ENCODE measurements around the gene GTF3C6.

Gene GTF3C6

GRCh38 chr6:110976575-110976974 is 18.1 kb downstream of the GTF3C6 start:
- TF ChIP-seq CTCF (IDR thresholded peaks at IDR 0.05; ENCODE audit: extremely low read depth, insufficient read depth, missing control alignments), result no peak
- in situ Hi-C loops (cut with MboI; ENCODE audit: low pct_unique_long_range_greater_than_20kb, low sequenced_read_pairs, unreplicated experiment), result no loop called here
- DNase-seq (ENCODE audit: low spot score), result no peak

GRCh38 chr6:110979565-110980101 is 21.1 kb downstream of the GTF3C6 start:
- no peak for DNase-seq (ENCODE audit: low spot score)
- in situ Hi-C loops (cut with MboI; ENCODE audit: low pct_unique_long_range_greater_than_20kb, low sequenced_read_pairs, unreplicated experiment), result no loop called here

GRCh38 chr6:110980227-110980626 is 21.7 kb downstream of the GTF3C6 start:
- TF ChIP-seq CTCF (IDR thresholded peaks at IDR 0.05; ENCODE audit: extremely low read depth, insufficient read depth, missing control alignments), result no peak
- no peak for DNase-seq (ENCODE audit: low spot score)
- in situ Hi-C loops (cut with MboI; ENCODE audit: low pct_unique_long_range_greater_than_20kb, low sequenced_read_pairs, unreplicated experiment), result no loop called here

More at GRCh38 chr6:110979565-110980101, 21.1 kb downstream of the GTF3C6 start:
- no peak for TF ChIP-seq CTCF (IDR thresholded peaks at IDR 0.05; ENCODE audit: extremely low read depth, insufficient read depth, missing control alignments)

GRCh38 chr6:110980648-110981047 is 22.1 kb downstream of the GTF3C6 start:
- DNase-seq (ENCODE audit: low spot score), result no peak
- in situ Hi-C loops (cut with MboI; ENCODE audit: low pct_unique_long_range_greater_than_20kb, low sequenced_read_pairs, unreplicated experiment), result no loop called here
- no peak for TF ChIP-seq CTCF (IDR thresholded peaks at IDR 0.05; ENCODE audit: extremely low read depth, insufficient read depth, missing control alignments)

- DNase-seq (ENCODE audit: low spot score), result no peak
- in situ Hi-C loops (cut with MboI; ENCODE audit: low pct_unique_long_range_greater_than_20kb, low sequenced_read_pairs, unreplicated experiment), result no loop called here
- no peak for TF ChIP-seq CTCF (IDR thresholded peaks at IDR 0.05; ENCODE audit: extremely low read depth, insufficient read depth, missing control alignments)
Measured at GRCh38 chr6:110981202-110981600, 22.7 kb downstream of the GTF3C6 start.

GRCh38 chr6:110990840-110991576 is 32.5 kb downstream of the GTF3C6 start:
- in situ Hi-C loops (cut with MboI; ENCODE audit: low pct_unique_long_range_greater_than_20kb, low sequenced_read_pairs, unreplicated experiment), result loop anchor here (10.0 kb wide), 1 partner anchor 466 kb away; no protein-coding TSS in a partner anchor
- no peak for TF ChIP-seq CTCF (IDR thresholded peaks at IDR 0.05; ENCODE audit: extremely low read depth, insufficient read depth, missing control alignments)
- DNase-seq (ENCODE audit: low spot score), result no peak
